ENCODE results near the gene PRG3.
"Not testable (repeated sequence)": the region's sequence is repeated elsewhere in the genome, so short reads cannot be mapped to it uniquely, and the experiment has no call there.

PRG3 gene

DNA sequence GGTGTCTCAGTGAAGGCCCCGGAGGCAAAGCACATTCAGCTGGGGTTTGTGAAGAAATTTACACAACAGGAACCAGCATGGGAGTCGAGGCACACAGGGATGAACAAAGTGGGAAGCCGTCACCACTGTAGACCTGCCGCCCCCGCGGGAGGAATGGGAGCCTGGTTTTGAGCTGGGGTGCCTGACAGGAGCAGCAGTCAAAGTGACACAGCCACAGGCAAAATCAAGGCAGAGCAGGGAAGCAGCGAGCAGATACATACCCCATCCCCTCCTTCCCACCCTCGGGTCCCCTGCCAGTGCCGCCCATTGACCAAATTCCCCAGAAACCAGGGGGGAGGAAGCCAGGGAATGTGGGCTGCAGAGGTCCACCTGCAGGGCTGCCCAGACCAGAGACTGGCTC lies 22.0 kb downstream of the PRG3 start:
- no peak for DNase-seq

DNA sequence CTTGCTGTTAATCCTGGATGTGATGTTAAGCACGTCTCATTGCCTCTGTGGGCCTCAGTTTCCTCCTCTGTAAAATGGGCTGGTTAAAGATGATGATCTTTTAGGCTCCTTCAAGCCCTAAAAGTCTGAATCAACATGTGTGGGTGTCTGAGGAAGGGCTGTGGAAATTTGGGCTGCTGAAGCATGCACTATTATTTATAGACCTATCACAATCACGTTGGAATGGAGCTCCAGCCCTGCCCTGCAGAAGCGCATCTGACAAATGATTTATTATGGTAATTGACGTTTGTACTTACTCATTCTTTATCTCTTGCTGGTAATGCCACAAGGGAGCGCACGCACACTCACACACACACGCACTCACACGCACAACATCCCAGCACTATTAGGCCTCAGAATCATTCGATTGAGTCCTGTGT lies 22.4 kb downstream of the PRG3 start:
- DNase-seq = no peak

DNA sequence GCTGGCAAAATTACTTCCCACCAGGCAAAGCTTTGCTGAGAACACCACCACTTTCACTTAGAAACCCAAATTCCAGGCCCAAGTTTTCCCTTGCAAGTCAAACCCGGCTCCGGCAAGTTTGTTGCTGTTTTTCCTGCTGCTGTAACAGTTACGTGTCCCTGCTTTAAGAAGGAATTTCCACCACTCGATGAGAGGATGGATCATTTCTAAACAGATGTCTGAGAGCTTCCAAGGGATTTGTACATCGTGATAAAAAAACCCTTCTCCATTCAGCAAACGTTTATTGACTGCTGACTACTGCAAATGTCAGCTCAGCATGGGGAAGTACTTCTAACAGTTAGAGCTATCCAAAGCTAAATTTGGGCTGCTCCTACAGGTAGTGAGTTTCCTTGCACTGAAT lies 23.1 kb downstream of the PRG3 start:
- no peak for DNase-seq

DNA sequence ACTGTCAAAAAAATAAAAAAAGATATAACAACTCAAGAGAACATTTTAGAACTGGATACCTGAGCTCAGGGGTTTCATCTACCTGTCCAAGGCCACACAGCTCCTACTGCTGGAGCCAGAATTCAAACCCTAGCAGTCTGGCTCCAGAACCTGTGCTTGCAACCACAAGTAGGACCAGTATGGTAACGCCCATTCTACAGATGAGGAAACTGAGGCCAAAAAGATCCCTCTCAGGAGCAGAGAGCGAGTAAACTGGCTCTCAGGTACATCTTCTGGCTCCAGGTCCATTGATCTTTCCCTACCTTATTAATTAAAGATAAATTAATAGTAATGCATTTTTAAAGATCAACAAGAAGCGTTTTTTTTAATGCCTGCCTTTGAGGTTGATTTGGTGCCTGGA lies 23.6 kb downstream of the PRG3 start:
- DNase-seq = no peak

DNA sequence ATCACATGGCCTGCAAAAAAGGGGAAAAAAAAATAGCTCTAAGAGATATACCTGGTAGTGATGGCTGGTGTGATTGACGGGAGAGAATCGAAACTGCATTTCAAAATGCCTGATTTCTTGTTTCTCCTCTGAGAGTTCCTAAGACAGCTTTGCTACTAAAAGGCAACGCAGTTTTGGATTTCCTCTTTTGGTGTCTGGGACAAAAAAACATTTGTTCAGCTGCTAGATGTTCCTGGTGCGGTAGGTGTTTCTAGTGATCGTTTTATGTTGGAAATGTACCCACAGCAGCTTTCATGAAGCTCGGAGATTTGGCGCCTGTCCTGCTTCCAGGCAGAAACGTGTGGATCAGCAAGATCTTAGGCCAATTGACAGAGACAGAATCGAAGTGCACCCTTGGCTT lies 24.7 kb downstream of the PRG3 start:
- no peak for DNase-seq

DNA sequence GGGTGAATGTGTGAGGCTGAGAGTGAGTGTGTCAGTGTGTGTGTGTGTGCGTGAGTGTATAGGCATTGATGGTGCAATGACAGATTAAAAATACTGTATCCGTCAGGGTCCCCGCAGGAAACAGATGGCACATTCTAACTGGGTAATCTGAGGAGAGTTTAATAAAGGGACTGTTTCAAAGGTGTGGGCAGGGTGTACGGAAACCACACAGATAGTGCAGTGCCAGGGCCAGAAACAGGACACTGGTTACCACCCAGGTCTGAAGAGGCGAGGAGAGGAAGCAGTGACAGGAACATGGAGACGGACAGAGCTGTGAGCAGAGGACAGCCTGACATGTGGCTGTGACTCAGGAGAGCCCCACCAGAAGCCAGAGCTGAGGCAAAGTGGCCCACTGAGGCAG lies 26.3 kb downstream of the PRG3 start:
- no peak for DNase-seq

DNA sequence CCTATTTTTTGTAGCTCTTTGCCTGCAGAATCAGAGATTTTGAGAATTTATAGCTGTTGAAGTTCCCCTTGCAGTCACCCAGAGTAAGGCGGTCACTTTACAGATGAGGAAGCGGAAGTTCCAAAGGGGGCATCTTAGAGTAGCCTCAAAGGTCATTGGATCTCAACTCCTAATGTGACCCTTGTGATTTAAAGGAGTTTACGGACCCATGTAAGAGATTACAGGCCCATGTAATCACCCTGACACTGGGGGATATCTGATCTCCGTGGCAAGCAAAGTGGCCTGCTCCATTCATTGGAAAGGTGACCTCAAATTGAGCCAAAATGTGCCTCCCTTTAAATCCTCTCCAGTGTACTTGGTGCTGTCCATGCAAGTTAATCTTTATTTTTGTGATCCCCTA lies 27.1 kb downstream of the PRG3 start:
- no peak for DNase-seq

DNA sequence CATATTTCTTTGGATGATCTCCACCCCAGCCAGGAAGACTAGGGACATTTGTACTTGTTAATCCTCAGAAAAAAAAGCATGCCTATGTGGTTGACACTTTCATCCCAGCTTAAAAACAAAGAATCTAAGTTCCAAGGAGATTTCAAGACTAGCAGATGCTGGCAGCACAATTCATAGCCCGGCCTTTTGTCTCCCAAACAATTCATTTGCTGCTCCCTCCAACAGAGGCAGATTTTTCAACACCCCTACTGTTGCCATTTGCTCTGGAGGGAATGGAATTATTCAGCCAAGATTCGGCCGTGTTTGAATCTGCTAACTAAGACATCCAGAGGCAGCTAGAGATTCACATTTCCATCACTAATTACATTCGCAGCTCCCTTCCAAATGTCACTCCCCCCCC lies 27.5 kb downstream of the PRG3 start:
- no peak for DNase-seq

DNA sequence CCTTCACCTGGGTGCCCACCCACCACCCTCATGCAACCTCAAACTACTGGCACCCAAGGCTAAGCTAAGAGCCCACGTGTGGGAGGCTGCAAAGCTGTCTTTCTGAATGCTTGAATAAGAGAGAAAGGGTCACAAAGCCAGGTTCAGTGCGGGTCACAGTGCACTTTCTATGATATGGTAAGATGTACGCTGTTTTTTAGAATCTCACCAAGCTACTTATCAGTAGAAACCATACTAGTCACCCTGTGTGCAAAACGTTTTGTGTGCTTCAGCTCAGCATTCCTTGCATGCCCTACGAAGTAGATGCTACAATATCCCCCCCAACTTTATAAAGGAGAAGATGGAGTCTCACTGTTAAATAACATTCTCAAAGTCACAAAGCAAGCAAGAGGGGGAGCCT lies 27.9 kb downstream of the PRG3 start:
- DNase-seq = no peak

DNA sequence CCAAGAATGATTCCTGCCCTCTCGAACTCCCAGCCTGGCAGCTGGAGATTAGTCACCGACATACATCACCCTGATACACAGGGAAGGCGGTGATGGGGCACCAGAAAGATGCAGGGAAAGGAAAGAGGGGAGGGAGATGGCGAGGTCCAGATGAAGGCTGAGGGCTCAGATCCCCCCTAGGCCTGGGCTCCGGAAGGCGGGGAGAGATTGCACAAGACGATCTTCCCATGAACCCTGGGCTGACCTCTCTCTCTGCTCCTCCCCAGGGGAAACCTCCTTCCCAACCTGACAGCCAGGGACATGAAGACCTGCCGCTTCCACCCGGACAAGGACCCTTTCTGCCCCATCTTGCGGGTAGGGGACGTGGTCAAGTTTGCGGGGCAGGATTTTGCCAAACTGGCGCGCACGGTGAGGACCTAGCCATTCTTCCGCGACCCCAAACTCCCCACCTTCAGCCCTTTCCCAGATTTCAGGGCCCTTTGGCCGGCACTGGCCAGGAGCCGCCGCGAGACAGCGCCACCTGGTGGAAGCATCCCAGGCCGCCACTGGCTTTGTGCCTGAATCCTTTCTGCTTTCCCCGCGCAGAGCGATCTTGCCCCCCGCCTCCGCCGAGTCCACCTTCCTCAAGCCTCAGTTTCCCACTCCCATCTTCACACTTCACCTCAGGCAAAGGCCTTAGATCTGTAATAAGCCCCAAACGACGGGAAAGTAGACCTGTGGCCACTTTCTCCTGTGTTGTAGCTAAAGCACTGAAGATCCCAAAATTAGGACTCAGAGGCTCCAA lies 31.3 kb downstream of the PRG3 start:
- DNase-seq = no peak

DNA sequence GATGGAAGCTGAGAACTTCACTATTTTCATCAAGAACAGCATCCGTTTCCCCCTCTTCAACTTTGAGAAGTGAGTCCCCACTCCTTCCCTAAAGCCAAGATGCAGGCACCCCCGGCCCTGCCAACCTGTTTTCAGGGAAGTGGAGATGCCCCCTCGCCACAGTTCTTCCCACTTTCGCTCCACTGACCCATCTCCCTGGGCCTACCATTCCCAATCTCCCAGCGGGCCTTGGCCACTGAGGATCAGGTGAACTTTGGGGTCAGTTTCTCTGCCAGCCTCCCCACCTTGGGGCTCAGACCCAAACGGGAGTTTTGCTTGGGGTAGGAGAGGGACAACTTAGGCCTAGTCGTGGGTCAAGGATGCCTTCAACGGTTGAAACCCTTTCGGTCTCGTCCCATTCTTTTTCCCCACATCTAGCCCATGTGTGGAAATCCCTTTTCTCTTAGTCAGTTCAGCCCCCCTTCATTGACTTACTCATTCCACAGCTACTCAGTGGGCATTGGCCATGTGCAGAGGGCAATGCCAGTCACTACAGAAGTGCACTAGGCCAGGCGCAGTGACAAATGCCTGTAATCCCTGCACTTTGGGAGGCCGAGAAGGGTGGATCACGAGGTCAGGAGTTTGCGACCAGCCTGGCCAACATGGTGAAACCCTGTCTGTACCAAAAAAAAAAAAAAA lies 32.2 kb downstream of the PRG3 start:
- DNase-seq = no peak

DNA sequence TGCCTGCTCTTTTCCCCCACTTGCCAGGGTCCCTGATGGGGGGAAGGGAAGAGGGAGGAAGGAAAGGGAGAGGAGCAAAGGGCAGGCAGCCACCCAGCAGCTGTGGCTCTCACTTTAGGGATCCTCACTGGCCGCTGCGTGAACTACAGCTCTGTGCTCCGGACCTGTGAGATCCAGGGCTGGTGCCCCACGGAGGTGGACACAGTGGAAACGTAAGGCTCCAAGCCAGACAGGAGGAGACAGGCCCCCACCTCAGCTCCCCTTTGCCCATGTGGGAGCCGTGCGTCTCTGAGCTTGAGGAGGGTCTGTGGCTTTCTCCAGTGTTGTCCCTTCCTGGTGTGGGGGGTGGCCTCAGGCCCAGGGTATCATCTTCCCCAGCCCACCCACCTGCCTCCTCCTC lies 32.9 kb downstream of the PRG3 start:
- no peak for DNase-seq

DNA sequence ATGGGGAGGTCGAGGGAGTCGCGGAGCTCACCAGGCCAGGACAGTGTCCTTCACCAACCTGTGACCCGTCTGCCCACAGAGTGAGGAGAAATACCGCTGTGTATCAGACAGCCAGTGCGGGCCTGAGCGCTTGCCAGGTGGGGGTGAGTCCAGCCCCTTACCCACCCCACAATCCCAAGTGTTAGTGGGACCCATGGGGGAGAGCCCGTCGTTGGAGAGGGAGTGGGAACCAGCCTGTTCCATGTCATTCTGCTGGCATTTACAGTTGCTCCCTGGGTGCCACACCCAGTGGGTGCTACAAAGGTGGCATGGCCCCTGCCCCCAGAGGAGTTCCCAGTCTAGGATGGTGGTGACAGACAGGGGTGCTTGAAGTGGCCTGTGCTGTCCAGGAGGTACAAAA lies 33.6 kb downstream of the PRG3 start:
- DNase-seq = no peak

DNA sequence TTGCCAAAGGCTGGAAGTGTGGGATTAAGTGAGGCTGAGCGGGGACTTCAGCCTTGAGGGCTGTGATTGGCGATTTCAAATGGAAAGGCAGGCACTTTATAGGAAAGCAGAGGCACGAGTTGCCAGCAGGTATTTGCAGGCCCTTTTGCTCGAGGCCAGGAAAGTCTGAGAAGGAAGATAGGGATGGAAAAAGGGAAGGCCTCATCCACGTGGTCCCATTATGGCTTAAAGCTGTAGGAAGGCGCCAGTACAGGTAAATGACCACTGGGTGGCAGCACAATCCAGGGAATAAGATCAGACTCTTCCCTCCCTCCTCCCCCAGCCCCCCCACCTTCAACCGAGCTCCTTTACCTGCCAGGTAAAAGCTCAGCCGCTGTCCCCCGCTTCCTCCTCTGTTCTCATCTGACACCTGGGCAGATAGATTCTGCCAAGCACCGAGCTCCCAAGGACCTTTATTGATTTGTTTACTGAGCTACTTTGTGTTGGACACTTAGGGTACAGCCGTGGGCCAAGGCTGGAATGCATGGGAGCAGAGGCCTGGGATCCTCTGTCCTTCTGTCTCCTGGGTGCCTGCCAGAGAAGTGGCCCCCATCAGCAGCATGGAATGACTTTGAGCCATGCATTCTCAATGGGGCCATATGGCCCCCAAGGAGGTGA lies 35.3 kb downstream of the PRG3 start:
- DNase-seq = peak; percentile 90

DNA sequence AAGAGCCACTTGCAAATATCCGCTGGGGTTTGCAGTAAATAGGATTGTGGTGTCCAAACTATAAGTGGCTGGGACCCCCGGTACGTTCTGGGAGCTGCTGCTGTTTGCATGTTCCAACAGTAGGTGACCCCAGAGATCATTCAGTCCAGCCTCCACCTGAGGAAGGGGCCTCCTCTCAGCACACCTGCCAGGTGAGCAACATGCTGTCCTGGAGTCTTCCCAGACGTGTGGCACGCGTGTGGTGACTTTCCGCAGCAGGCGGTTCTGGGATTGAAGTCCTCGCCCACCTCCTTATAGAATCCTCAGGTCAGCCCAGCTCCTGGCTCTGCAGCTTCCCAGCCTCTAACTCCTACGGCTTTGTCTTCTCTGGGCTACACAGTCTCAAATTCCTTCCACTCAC lies 36.1 kb downstream of the PRG3 start:
- no peak for DNase-seq

DNA sequence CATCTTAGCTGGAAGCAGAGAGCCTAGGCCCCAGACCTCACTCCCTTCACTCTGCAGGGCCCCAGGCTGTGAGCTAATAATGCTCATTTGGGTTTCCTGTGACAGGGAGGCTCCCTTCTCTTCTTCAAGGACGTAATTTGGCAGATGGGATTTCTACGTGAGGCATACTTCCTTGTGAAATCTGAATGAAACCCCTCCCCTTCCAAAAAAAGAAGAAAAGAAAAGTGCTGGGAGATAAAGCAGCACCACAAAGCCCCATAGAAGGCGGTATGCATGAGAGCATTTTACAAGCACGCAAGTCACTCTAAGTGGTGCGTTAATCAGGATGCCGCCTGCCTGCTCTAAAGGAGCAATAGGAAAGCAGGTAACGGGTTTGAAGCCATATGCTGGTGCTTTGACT lies 37.1 kb downstream of the PRG3 start:
- DNase-seq = no peak

DNA sequence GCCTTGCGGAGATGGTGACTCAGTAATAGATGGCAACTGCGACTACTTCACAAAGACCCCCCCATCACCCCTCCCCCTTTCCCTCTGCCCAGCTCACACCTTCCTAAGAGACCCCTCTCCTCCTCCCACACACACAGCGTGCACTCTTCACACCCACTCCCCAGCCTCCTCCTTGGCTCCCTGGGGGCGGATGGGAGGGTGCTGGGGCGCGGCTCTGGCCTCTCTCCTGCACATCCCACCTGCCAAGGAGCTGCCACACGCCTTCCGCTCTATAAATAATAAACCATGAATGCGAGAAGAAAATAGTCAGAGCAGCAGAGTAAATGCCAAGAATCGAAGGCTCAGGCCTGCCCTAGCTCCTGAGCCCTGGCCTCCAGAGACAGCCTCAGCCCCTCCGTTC lies 38.2 kb downstream of the PRG3 start:
- DNase-seq = no peak

DNA sequence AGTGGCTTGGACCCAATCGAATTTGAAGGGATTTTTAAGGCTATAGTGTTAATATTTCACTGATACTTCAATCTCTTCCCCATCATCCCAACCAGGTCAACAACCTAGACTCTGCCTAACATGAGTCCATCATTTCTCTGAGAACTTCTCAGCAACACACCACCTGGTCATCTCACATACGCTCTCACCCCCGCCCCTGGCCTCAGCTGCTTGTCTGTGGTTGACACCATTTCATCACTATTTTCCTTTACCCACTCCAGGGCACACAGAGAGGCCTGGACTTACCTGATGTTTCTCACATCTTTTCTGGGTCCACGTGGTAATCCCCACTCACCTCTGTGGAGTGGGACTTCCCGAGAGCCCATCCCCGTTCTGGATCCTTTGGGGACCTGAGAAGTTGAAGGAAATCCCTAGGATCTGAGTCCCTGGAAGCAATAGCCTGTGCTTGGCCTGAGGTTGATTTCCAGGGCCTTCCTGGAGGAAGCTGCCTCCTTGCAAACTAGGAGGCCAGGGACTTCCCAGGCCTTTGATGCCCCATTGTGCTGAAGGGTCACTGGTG lies 39.6 kb downstream of the PRG3 start:
- no peak for DNase-seq

DNA sequence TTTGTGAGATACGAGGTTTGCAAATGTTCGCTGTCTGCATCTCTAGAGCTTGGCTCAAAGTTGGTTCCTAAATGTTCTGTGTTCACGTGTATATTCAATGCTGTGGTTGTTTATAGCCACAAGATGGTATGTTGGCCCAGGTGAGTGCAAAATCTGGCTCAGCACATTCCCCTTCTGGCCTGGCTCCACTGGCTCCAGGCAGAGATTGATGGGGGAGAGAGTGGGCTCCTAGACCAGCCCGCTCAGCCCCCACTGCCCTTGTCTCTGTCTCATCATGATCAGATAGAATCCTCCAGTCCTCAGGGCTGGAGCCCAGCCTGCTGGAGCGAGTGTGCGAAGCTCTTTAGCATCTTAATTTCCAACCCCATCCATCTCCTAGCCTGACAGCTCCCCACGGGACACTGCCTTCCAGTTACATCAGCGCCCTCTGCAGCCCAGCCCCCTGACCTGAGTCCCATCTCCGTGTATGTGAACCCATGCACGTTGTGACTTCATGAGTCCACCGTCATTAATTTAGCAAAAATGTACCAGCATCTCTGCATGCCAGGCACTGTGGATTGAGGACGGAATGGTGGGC lies 40.8 kb downstream of the PRG3 start:
- no peak for DNase-seq

DNA sequence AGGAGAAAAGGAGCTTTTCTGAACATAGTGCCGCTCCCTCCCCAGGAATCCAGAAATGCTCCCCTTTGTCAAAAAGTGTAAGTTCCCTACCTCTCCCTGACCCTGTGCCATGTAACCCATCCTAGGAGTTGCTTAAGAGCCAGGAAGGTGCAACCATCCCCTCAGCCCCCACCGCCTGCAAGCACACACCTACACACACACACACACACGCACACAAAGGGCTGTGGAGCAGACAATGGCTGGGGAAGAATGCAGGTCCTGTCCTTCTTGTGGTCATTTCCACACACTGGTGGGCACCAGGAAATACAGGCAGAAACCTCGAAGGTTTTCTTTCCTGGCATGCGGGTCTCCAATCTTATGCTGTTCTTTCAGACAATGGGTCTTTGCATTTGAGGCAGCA lies 41.6 kb downstream of the PRG3 start:
- DNase-seq = no peak

DNA sequence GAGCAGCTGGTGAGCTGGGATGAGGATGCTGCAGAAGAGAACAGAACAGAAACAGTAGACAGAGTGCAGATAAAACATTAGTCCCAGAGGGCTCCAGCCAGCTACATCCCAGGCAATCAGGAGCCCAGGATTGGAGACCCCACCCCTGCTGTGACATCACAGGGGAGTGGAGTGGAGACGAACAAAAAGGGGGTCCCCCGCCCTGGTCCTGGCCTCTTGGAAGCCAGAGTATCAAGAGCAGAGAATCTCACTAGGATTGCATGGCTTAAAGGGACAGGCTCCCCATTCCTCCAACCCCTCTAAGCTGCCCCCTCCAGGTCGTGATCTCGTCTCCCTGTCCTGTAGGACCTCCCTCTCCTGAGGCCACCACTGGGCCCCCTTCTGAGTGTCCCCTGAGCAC lies 42.8 kb downstream of the PRG3 start, which contains the start of gene P2RX3:
Gene P2RX3, plus strand, starts transcription at position 211 of the 400 bp plus-strand sequence. CDS start 199 bp downstream, outside the sequence.
- no peak for DNase-seq

DNA sequence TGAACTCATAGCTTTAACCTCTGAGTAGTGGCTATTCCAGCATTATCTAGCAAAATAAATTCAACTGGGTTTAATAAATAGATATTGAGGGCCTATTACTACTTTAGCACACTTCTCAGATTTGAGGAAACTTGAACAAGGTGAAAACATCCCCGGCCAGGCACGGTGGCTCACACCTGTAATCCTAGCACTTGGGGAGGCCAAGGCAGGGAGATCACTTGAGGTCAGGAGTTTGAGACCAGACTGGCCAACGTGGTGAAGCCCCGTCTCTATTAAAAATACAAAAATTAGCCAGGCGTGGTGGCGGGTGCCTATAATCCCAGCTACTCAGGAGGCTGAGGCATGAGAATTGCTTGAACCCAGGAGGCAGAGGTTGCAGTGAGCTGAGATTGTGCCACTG lies 44.1 kb downstream of the PRG3 start:
- DNase-seq = not testable (repeated sequence)

DNA sequence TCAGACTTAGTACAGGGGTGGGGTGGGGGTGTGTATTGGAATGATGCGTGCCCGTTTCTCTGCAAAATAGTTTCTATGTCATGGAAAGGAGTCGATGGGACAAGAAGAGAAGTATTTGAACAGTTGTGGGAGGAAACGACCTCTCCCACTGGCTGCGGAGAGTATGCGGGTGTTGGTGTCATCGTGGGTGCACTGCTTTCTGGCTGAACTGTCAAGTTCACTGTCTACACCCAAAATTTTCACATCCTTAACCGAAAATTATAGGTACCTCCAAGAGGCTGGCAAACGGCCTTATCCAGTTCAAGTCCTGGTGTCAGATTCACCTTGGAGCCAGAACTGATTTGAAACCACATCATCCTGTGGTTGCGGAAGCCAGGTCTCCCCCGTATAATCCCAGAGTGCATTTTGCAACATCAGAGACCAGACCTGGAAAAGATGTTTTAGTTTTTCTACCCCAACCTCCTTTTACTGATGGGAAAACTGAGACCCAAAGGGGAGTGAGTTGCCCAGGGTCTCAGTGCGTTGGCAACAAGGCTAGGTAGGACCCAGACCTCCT lies 44.8 kb downstream of the PRG3 start:
- DNase-seq = no peak
